Measurements from ENCODE around the gene EIF4A3. TPM values are rescaled to one million over a fixed set of nuclear protein-coding genes. Genes with fewer than 3 reads are reported as not detected.

Gene EIF4A3
- total and polyA plus RNA-seq, 4 donors: 29.0 to 35.1 (median 33.4) TPM

- H3K27ac ChIP-seq (ENCODE audit: low read depth in 1 of 2, low read length in 2 of 2): peak within 1 kb of the TSS; percentile 63 to 78
- WGBS: under 1% methylated on average over 114 of the region's 114 CpGs
Observed at GRCh38 chr17:80101011-80101945, 45.6 kb downstream of the EIF4A3 start, which contains the start of gene GAA. TSS of gene GAA (plus strand) at chr17:80101581. CDS start at chr17:80104587, 3,006 bp downstream.

GRCh38 chr17:80100035-80100323, 46.9 kb downstream of the EIF4A3 start:
- Histone ChIP-seq H3K4me3 (ENCODE audit: low read depth in 1 of 3, low read length in 3 of 3) (no peak overlapping the region), H3K4me1 (ENCODE audit: control insufficient read depth in 4 of 4, insufficient read depth in 4 of 4, low read length in 3 of 4) (peaks cover 0 to 18% (median 11%) of the 10 kb centered on the region in 4 donors), H3K27ac (ENCODE audit: low read depth in 1 of 2, low read length in 2 of 2) (no peak overlapping the region), H3K27me3 (ENCODE audit: control insufficient read depth in 4 of 4, insufficient read depth in 4 of 4, low read length in 3 of 4) (no peaks in the 10 kb centered on the region), H3K36me3 (ENCODE audit: control insufficient read depth in 4 of 4, insufficient read depth in 3 of 4, low read depth in 1 of 4, low read length in 3 of 4) (no peaks in the 10 kb centered on the region), H3K9ac (ENCODE audit: low read depth in 1 of 2, low read length in 2 of 2) (no peak overlapping the region), H3K9me3 (ENCODE audit: control insufficient read depth in 4 of 4, low read length in 3 of 4) (no peaks in the 10 kb centered on the region)
- DNase-seq (ENCODE audit: low spot score): no peak
- 90% methylated on average over 4 of the region's 4 CpGs for WGBS
- TF ChIP-seq EGR1 (IDR thresholded peaks at IDR 0.05; ENCODE audit: low read depth in 2 of 2) (no peak), HNF4A (conservative IDR thresholded peaks at IDR 0.05) (no peak), MAX (IDR thresholded peaks at IDR 0.05) (no peak), REST (IDR thresholded peaks at IDR 0.05) (no peak), HNF4G (IDR thresholded peaks at IDR 0.05) (no peak), FOXA2 (IDR thresholded peaks at IDR 0.05) (no peak), NR2F2 (IDR thresholded peaks at IDR 0.05) (no peak)

More at GRCh38 chr17:80101011-80101945, 45.6 kb downstream of the EIF4A3 start, which contains the start of gene GAA:
- DNase-seq (ENCODE audit: low spot score): peak; percentile 87
- TF ChIP-seq JUND (IDR thresholded peaks at IDR 0.05) (no peak), CTCF (IDR thresholded peaks at IDR 0.05; ENCODE audit: low read depth, low read length, missing input control) (peak; percentile 78), RAD21 (IDR thresholded peaks at IDR 0.05) (peak in 1 of 2 donors; percentile 51)
- H3K4me3 ChIP-seq (ENCODE audit: low read depth in 1 of 3, low read length in 3 of 3): peak within 1 kb of the TSS; percentile 74 to 86 (median 78)
- H3K9me3 ChIP-seq (ENCODE audit: control insufficient read depth in 4 of 4, low read length in 3 of 4): no peaks in the 10 kb centered on the region
- H3K36me3 ChIP-seq (ENCODE audit: control insufficient read depth in 4 of 4, insufficient read depth in 3 of 4, low read depth in 1 of 4, low read length in 3 of 4): no peaks in the 10 kb centered on the region
- peaks cover 0 to 18% (median 11%) of the 10 kb centered on the region in 4 donors for H3K4me1 ChIP-seq (ENCODE audit: control insufficient read depth in 4 of 4, insufficient read depth in 4 of 4, low read length in 3 of 4)
- peak within 1 kb of the TSS; percentile 63 to 69 for H3K9ac ChIP-seq (ENCODE audit: low read depth in 1 of 2, low read length in 2 of 2)
- no peaks in the 10 kb centered on the region for H3K27me3 ChIP-seq (ENCODE audit: control insufficient read depth in 4 of 4, insufficient read depth in 4 of 4, low read length in 3 of 4)

All from liver (tissue), 9 donors.